ENCODE data around the gene PMPCB.
"Not testable (repeated sequence)": the region's sequence is repeated elsewhere in the genome, so short reads cannot be mapped to it uniquely, and the experiment has no call there.

DNA sequence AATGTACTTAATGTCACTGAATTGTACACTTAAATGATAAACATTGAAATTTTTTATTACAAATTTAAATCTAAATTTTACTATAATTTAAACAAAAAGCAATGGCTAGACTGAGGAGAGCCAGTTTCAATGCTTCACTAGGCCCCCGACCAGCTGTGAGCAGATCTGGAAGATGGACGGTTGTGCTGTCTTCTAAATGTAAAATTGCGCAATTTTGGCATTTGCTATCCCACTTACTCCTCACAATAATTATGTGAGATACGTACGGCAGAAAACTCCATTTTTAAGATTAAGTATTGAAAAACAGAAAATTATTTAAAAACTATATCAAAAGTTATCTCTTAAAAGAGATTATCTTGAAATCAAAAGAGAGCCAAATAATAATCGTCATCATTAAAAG lies 23.9 kb upstream of the PMPCB start:
- TF ChIP-seq EZH2 (IDR thresholded peaks at IDR 0.05; ENCODE audit: low read length, missing control alignments), result not testable (repeated sequence)
- TF ChIP-seq, protein P1, sequence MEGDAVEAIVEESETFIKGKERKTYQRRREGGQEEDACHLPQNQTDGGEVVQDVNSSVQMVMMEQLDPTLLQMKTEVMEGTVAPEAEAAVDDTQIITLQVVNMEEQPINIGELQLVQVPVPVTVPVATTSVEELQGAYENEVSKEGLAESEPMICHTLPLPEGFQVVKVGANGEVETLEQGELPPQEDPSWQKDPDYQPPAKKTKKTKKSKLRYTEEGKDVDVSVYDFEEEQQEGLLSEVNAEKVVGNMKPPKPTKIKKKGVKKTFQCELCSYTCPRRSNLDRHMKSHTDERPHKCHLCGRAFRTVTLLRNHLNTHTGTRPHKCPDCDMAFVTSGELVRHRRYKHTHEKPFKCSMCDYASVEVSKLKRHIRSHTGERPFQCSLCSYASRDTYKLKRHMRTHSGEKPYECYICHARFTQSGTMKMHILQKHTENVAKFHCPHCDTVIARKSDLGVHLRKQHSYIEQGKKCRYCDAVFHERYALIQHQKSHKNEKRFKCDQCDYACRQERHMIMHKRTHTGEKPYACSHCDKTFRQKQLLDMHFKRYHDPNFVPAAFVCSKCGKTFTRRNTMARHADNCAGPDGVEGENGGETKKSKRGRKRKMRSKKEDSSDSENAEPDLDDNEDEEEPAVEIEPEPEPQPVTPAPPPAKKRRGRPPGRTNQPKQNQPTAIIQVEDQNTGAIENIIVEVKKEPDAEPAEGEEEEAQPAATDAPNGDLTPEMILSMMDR (conservative IDR thresholded peaks at IDR 0.05 in 1 of 2, IDR thresholded peaks at IDR 0.05 in 1 of 2; ENCODE audit: low read depth in 1 of 2, low read length in 2 of 2), result not testable (repeated sequence)
